Mammary epithelial cell (primary cell): ENCODE data around the gene RAB10.
"Not testable (repeated sequence)": the region's sequence is repeated elsewhere in the genome, so short reads cannot be mapped to it uniquely, and the experiment has no call there.

ENCODE experiments used
- EZH2 ChIP-seq: IDR thresholded peaks from 2 replicates; pipeline ENCODE4 v1.6.1; 2012; ENCODE audit warnings: low read length, inconsistent platforms, borderline replicate concordance
- TF ChIP-seq, protein P1 (sequence below), 2 donors: IDR thresholded peaks in 1 of 2; conservative IDR thresholded peaks in 1 of 2; 2 replicates each; pipeline ENCODE4 v1.5.1; 2011 to 2012; ENCODE audit warnings: inconsistent platforms in 2 of 2, low read length in 2 of 2, mild to moderate bottlenecking in 2 of 2, control low read depth in 1 of 2, low read depth in 1 of 2; ENCODE audit not compliant: insufficient read depth in 1 of 2; ENCODE audit errors: extremely low read depth in 1 of 2

DNA sequence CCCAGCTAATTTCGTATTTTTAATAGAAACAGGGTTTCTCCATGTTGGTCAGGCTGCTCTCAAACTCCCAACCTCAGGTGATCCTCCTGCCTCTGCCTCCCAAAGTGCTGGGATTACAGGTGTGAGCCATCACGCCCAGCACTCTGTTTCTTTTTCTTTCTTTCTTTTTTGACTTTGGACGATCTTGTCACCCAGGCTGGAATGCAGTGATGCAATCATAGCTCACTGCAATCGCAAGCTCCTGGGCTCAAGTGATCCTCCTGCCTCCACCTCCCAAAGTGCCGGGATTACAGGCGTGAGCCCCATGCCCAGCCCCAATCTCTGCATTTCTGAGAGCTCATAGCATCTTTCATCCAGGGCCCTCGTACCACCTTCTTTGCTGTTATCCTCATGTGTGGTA is 34.5 kb upstream of the RAB10 start:
- TF ChIP-seq, protein P1, sequence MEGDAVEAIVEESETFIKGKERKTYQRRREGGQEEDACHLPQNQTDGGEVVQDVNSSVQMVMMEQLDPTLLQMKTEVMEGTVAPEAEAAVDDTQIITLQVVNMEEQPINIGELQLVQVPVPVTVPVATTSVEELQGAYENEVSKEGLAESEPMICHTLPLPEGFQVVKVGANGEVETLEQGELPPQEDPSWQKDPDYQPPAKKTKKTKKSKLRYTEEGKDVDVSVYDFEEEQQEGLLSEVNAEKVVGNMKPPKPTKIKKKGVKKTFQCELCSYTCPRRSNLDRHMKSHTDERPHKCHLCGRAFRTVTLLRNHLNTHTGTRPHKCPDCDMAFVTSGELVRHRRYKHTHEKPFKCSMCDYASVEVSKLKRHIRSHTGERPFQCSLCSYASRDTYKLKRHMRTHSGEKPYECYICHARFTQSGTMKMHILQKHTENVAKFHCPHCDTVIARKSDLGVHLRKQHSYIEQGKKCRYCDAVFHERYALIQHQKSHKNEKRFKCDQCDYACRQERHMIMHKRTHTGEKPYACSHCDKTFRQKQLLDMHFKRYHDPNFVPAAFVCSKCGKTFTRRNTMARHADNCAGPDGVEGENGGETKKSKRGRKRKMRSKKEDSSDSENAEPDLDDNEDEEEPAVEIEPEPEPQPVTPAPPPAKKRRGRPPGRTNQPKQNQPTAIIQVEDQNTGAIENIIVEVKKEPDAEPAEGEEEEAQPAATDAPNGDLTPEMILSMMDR (conservative IDR thresholded peaks at IDR 0.05 in 1 of 2, IDR thresholded peaks at IDR 0.05 in 1 of 2; ENCODE audit: extremely low read depth in 1 of 2, insufficient read depth in 1 of 2, low read depth in 1 of 2, low read length in 2 of 2), result not testable (repeated sequence)
- not testable (repeated sequence) for TF ChIP-seq EZH2
